Transverse colon (tissue), 4 donors: ENCODE data around the gene OFD1.

Experiments used
- CTCF ChIP-seq, 5 experiments: fragments of 200-600 bp in 3 of 5; fragments of 450-650 bp in 2 of 5; sonication (generic) in 3 of 5; IDR thresholded peaks; 1 replicate in 2 of 5; 2 replicates in 3 of 5; pipeline ENCODE4 v1.5.1; 2016 to 2017; ENCODE audit warnings: antibody characterized with exemption in 5 of 5, inconsistent platforms in 3 of 5, mild to moderate bottlenecking in 2 of 5, moderate library complexity in 1 of 5
- POLR2A ChIP-seq: fragments of 450-650 bp; IDR thresholded peaks from one replicate; pipeline ENCODE4 v1.6.1; 2016; ENCODE audit warnings: antibody characterized with exemption, mild to moderate bottlenecking, moderate library complexity
- POLR2AphosphoS5 ChIP-seq, 3 donors: sonication (generic); formaldehyde crosslinking; IDR thresholded peaks; one replicate each; pipeline ENCODE4 v1.6.1; 2016; ENCODE audit warnings: antibody characterized with exemption in 3 of 3

- no peak for TF ChIP-seq CTCF (IDR thresholded peaks at IDR 0.05)
- TF ChIP-seq POLR2A = no peak
- no peak for TF ChIP-seq POLR2AphosphoS5 (IDR thresholded peaks at IDR 0.05)
These were observed 68.6 kb downstream of the OFD1 start for GRCh38 chrX:13803116-13803515.
